Peyer's patch (tissue), 4 donors: Measurements from ENCODE around the gene SPON1.

ENCODE experiments used
- POLR2A ChIP-seq, 2 donors: fragments of 450-650 bp; IDR thresholded peaks; one replicate each; pipeline ENCODE4 v1.5.1; 2017; ENCODE audit warnings: antibody characterized with exemption in 2 of 2, mild to moderate bottlenecking in 2 of 2, moderate library complexity in 2 of 2
- TF ChIP-seq, protein P1 (sequence below), 6 experiments: fragments of 450-650 bp in 4 of 6; fragments of 200-600 bp in 2 of 6; sonication (generic) in 1 of 6; IDR thresholded peaks; one replicate each; pipeline ENCODE4 v1.5.1; 2017 to 2019; ENCODE audit warnings: antibody characterized with exemption in 6 of 6, mild to moderate bottlenecking in 3 of 6, moderate library complexity in 1 of 6

DNA sequence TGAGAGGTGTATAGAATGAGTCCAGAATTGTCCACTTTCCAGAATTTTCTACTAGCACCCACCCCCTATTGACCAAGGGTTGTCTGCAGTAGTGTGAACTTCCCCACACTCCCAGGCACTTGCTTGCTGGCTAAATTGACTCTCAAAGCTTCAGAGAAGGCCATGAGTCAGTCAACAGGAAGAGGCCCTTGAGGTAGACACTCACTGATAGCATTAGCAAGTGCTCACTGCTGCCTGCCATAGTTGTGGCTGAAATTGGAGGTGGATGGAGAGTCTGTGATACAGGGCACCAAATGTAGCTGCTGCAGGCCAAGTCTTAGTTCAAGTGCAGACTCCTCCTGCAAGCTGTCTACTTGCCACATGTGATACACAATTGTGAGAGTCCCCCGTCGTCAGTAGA is 156.8 kb downstream of the SPON1 start:
- TF ChIP-seq POLR2A (IDR thresholded peaks at IDR 0.05) = no peak
- TF ChIP-seq, protein P1, sequence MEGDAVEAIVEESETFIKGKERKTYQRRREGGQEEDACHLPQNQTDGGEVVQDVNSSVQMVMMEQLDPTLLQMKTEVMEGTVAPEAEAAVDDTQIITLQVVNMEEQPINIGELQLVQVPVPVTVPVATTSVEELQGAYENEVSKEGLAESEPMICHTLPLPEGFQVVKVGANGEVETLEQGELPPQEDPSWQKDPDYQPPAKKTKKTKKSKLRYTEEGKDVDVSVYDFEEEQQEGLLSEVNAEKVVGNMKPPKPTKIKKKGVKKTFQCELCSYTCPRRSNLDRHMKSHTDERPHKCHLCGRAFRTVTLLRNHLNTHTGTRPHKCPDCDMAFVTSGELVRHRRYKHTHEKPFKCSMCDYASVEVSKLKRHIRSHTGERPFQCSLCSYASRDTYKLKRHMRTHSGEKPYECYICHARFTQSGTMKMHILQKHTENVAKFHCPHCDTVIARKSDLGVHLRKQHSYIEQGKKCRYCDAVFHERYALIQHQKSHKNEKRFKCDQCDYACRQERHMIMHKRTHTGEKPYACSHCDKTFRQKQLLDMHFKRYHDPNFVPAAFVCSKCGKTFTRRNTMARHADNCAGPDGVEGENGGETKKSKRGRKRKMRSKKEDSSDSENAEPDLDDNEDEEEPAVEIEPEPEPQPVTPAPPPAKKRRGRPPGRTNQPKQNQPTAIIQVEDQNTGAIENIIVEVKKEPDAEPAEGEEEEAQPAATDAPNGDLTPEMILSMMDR (IDR thresholded peaks at IDR 0.05) = no peak
